K562 (cell line): ENCODE data around the gene CPLX3. TPM values are rescaled to one million over a fixed set of nuclear protein-coding genes. Genes with fewer than 3 reads are reported as not detected.

ENCODE experiments used
- ATAC-seq: fragments of 200-7000 bp; cut with Tn5 transposase; 3 replicates; pipeline ENCODE4 v1.9.1; 2020; ENCODE audit warnings: moderate library complexity
- BruUV-seq: library from RNA; stranded (reverse); fragments of 400-500 nt; replicated peaks from 2 replicates; lab custom pipeline; 2021; lab: Mats Ljungman, UMichigan
- CTCF ChIA-PET: fragments of 300-600 bp; formaldehyde crosslinking; extraction: SDS; loops from one replicate; lab custom pipeline; 2021; ENCODE audit warnings: low intra/inter-chr PET ratio; lab: Yijun Ruan, JAX
- POLR2A ChIA-PET: fragments of 300-600, 350-650 bp; sonication (Branson Sonifier 250); formaldehyde crosslinking; extraction: SDS; loops from one replicate; lab custom pipeline; 2021; ENCODE audit warnings: antibody characterized with exemption, inconsistent platforms; lab: Yijun Ruan, JAX
- DNase-seq, 4 experiments: peaks; one replicate each; pipeline versions ENCODE4 v3.0.0 to v3.0.0-alpha.2; 2011 to 2018; ENCODE audit warnings: low spot score in 3 of 4, mixed read lengths in 3 of 4; ENCODE audit errors: extremely low read depth in 1 of 4
- FAIRE-seq: peaks from 2 replicates; lab custom pipeline; 2011; peaks lifted over from hg19 to GRCh38; lab: Jason Lieb, UNC
- H2AFZ ChIP-seq: 2 replicates; pipeline ENCODE4 v1.6.0; 2011; ENCODE audit warnings: low read depth, low read length, control low read depth, inconsistent platforms
- H3K27ac ChIP-seq: fragments of 200-600 bp; 3 replicates; pipeline ENCODE4 v1.8.0; 2011; ENCODE audit warnings: low read depth, mild to moderate bottlenecking, control low read depth, inconsistent platforms, low read length, moderate library complexity, mixed read lengths; ENCODE audit errors: extremely low read depth
- H3K27me3 ChIP-seq, 2 experiments: fragments of 300-600 bp in 1 of 2; 2 replicates in 1 of 2; 3 replicates in 1 of 2; pipeline versions ENCODE4 v1.6.0 to v1.8.0; 2011; ENCODE audit warnings: inconsistent platforms in 2 of 2, low read length in 2 of 2, mild to moderate bottlenecking in 1 of 2, mixed read lengths in 1 of 2, moderate library complexity in 1 of 2; ENCODE audit not compliant: control insufficient read depth in 2 of 2, insufficient read depth in 2 of 2
- H3K36me3 ChIP-seq: fragments of 300-600 bp; 3 replicates; pipeline ENCODE4 v1.8.0; 2011; ENCODE audit warnings: mild to moderate bottlenecking, low read length, inconsistent platforms; ENCODE audit not compliant: control insufficient read depth, insufficient read depth
- H3K4me1 ChIP-seq, 2 experiments: fragments of 200-600 bp in 1 of 2; replicated peaks in 1 of 2; 2 replicates in 1 of 2; 3 replicates in 1 of 2; pipeline versions ENCODE4 v1.5.1 to v1.8.0; 2011; ENCODE audit warnings: inconsistent platforms in 2 of 2, low read length in 2 of 2, mild to moderate bottlenecking in 1 of 2, mixed read lengths in 1 of 2, moderate library complexity in 1 of 2; ENCODE audit not compliant: control insufficient read depth in 2 of 2, insufficient read depth in 2 of 2
- H3K4me2 ChIP-seq: 2 replicates; pipeline ENCODE4 v1.6.1; 2011; ENCODE audit warnings: low read length, control low read depth, inconsistent platforms, mixed read lengths; ENCODE audit not compliant: insufficient read depth
- H3K4me3 ChIP-seq: fragments of 200-600 bp; sonication (generic), shearing (Covaris generic); 2 replicates; pipeline ENCODE4 v1.5.1; 2016; ENCODE audit warnings: control low read depth, inconsistent platforms
- H3K79me2 ChIP-seq: fragments of 200-600 bp; 3 replicates; pipeline ENCODE4 v1.8.0; 2011; ENCODE audit warnings: low read length, inconsistent platforms; ENCODE audit not compliant: control insufficient read depth, insufficient read depth
- H3K9ac ChIP-seq, 2 experiments: 2 replicates each; pipeline versions ENCODE4 v1.6.0 to v1.6.1; 2011; ENCODE audit warnings: low read depth in 2 of 2, low read length in 2 of 2, control low read depth in 1 of 2, inconsistent platforms in 1 of 2, mild to moderate bottlenecking in 1 of 2, mixed read lengths in 1 of 2; ENCODE audit not compliant: insufficient read depth in 1 of 2
- H3K9me1 ChIP-seq: one replicate; pipeline ENCODE4 v1.6.0; 2011; ENCODE audit warnings: inconsistent platforms, mild to moderate bottlenecking, low read length, moderate library complexity; ENCODE audit not compliant: control insufficient read depth, insufficient read depth
- H3K9me3 ChIP-seq: replicated peaks from 2 replicates; pipeline ENCODE4 v1.5.1; 2011; ENCODE audit warnings: low read depth, low read length, inconsistent platforms; ENCODE audit not compliant: control insufficient read depth, insufficient read depth
- H4K20me1 ChIP-seq: replicated peaks from 2 replicates; pipeline ENCODE4 v1.6.1; 2011; ENCODE audit warnings: low read length, inconsistent platforms, mixed read lengths; ENCODE audit not compliant: control insufficient read depth, insufficient read depth
- BHLHE40 ChIP-seq: IDR thresholded peaks from 2 replicates; pipeline ENCODE4 v1.6.1; 2011; ENCODE audit warnings: low read length, improper control_type of control experiment
- CBFB ChIP-seq: sonication (generic); formaldehyde crosslinking; IDR thresholded peaks from 2 replicates; pipeline ENCODE4 v1.4.0; 2020; ENCODE audit warnings: mild to moderate bottlenecking, missing genetic modification reagents
- CBX3 ChIP-seq, 2 experiments: IDR thresholded peaks; 1 replicate in 1 of 2; 2 replicates in 1 of 2; pipeline ENCODE4 v1.6.1; 2012; ENCODE audit warnings: inconsistent platforms in 2 of 2, low read length in 2 of 2, borderline replicate concordance in 1 of 2, control low read depth in 1 of 2
- MYNN ChIP-seq, 2 experiments: sonication (generic); formaldehyde crosslinking in 1 of 2; IDR thresholded peaks; 2 replicates each; pipeline versions ENCODE4 v1.5.0 to v1.6.1; 2016 to 2020; ENCODE audit warnings: antibody characterized with exemption in 1 of 2, missing genetic modification reagents in 1 of 2
- PHB2 ChIP-seq: fragments of 450-650 bp; IDR thresholded peaks from 2 replicates; pipeline ENCODE4 v1.6.1; 2017; ENCODE audit warnings: low read depth
- RBFOX2 ChIP-seq: fragments of 200-400 bp; formaldehyde crosslinking; IDR thresholded peaks from 2 replicates; pipeline ENCODE4 v1.6.1; 2017; ENCODE audit warnings: low read depth, mild to moderate bottlenecking, low read length, moderate library complexity
- TARDBP ChIP-seq: fragments of 450-650 bp; IDR thresholded peaks from 2 replicates; pipeline ENCODE4 v1.6.1; 2016
- ZNF274 ChIP-seq: IDR thresholded peaks from 2 replicates; pipeline ENCODE4 v1.6.1; 2011; ENCODE audit warnings: low read depth, mild to moderate bottlenecking, low read length, moderate library complexity, borderline replicate concordance
- ZNF695 ChIP-seq: fragments of 450-650 bp; formaldehyde crosslinking; IDR thresholded peaks from 2 replicates; pipeline ENCODE4 v1.4.0; 2020; ENCODE audit warnings: mild to moderate bottlenecking, moderate library complexity
- ZNF699 ChIP-seq: fragments of 250-450 bp; sonication (Bioruptor Pico); IDR thresholded peaks from 2 replicates; pipeline ENCODE4 v1.8.0; 2021; ENCODE audit warnings: mild to moderate bottlenecking, moderate library complexity; ENCODE audit not compliant: insufficient replicate concordance
- ZNF77 ChIP-seq: fragments of 250-450 bp; sonication (Bioruptor Pico); IDR thresholded peaks from 2 replicates; pipeline ENCODE4 v1.5.0; 2020
- ZNF785 ChIP-seq: fragments of 250-450 bp; sonication (Bioruptor Pico); IDR thresholded peaks from 2 replicates; pipeline ENCODE4 v1.4.0; 2020; ENCODE audit warnings: mild to moderate bottlenecking
- WGBS: fragments of 100-300 bp; shearing (Covaris generic); methylation state at CpG from one replicate; pipeline ENCODE4 v1.1.6; 2016; ENCODE audit warnings: low coverage, mixed read lengths; ENCODE audit not compliant: insufficient coverage; ENCODE audit errors: missing lambda C conversion rate; 5-methylcytosine and 5-hydroxymethylcytosine counted together
- in situ Hi-C: fragments of 300-500 bp; cut with MboI; formaldehyde crosslinking; loops from 4 replicates; pipeline ENCODE4 v1.15.0; 2018; ENCODE audit warnings: inconsistent platforms, mixed read lengths
- intact Hi-C: fragments of 100-400 bp; cut with micrococcal nuclease; formaldehyde crosslinking; loops from 2 replicates; pipeline ENCODE4 v1.14.2; 2022
- polyA plus RNA-seq, 8 experiments: library from polyadenylated mRNA; depleted of rRNA in 4 of 8; stranded (reverse) in 5 of 8; unstranded in 3 of 8; fragments of >200 nt; fragmentation: Nextera tagmentation in 2 of 8; fragmentation: Illumina TruSeq in 1 of 8; extraction: Ambion mirVana in 2 of 8; extraction: Trizol in 1 of 8; gene quantifications; 2 replicates each; pipeline versions ENCODE4 v1.2.1 to v1.2.3, GENCODE V29; 2011 to 2014; ENCODE audit warnings: inconsistent platforms in 1 of 8, missing spikeins in 1 of 8
- total RNA-seq, 7 experiments: library from RNA; depleted of rRNA in 6 of 7; stranded (reverse); fragments of >200 nt in 6 of 7; fragmentation: Illumina TruSeq in 2 of 7; extraction: Trizol in 2 of 7; gene quantifications; 2 replicates each; pipeline versions ENCODE4 v1.2.1 to v1.2.3, GENCODE V29; 2011 to 2021; ENCODE audit warnings: low replicate concordance in 1 of 7
- TF ChIP-seq, protein P1 (sequence below): sonication (generic); formaldehyde crosslinking; IDR thresholded peaks from 2 replicates; pipeline ENCODE4 v1.8.1; 2023; ENCODE audit warnings: mild to moderate bottlenecking, missing genetic modification reagents, moderate library complexity
- TF ChIP-seq, protein P2 (sequence below), 2 experiments: fragments of 450-650 bp; IDR thresholded peaks; 2 replicates each; pipeline ENCODE4 v1.6.1; 2018; ENCODE audit warnings: mild to moderate bottlenecking in 2 of 2, low read depth in 1 of 2; ENCODE audit not compliant: partially characterized antibody in 2 of 2
- TF ChIP-seq, protein P3 (sequence below): fragments of 450-650 bp; IDR thresholded peaks from 2 replicates; pipeline ENCODE4 v1.6.1; 2016; ENCODE audit warnings: missing biosample characterization, missing genetic modification characterization
- TF ChIP-seq, protein P4 (sequence below): sonication (generic); formaldehyde crosslinking; IDR thresholded peaks from 2 replicates; pipeline ENCODE4 v1.8.1; 2022; ENCODE audit warnings: missing genetic modification reagents

CPLX3 gene
- total and polyA plus RNA-seq, 9 of the 15 experiments (the other 6 are each of a cell fraction or from before 2014, with no cell fraction given), result not detected

DNA sequence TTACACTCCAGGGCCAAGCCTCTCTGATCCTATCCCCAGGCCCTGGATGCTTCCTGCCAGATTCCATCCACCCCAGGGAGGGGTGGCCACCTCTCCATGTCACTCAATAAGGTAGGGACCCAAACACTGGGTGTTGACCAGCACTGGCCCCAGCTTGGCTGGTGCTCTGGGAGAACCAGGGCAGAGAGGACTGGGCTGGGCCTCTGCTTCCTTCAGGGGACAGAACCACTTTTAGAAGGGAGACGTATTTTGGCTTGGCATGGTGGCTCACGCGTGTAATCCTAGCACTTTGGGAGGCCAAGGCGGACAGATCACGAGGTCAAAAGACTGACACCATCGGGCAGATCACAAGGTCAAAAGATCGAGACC lies 4.7 kb upstream of the CPLX3 start (continued):
- TF ChIP-seq, protein P1, sequence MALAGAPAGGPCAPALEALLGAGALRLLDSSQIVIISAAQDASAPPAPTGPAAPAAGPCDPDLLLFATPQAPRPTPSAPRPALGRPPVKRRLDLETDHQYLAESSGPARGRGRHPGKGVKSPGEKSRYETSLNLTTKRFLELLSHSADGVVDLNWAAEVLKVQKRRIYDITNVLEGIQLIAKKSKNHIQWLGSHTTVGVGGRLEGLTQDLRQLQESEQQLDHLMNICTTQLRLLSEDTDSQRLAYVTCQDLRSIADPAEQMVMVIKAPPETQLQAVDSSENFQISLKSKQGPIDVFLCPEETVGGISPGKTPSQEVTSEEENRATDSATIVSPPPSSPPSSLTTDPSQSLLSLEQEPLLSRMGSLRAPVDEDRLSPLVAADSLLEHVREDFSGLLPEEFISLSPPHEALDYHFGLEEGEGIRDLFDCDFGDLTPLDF, result no peak
- TF ChIP-seq ZNF77 (CRISPR knock-in tag), result no peak
- no peak for TF ChIP-seq BHLHE40
- no peak for TF ChIP-seq PHB2
- no peak for TF ChIP-seq ZNF274

DNA sequence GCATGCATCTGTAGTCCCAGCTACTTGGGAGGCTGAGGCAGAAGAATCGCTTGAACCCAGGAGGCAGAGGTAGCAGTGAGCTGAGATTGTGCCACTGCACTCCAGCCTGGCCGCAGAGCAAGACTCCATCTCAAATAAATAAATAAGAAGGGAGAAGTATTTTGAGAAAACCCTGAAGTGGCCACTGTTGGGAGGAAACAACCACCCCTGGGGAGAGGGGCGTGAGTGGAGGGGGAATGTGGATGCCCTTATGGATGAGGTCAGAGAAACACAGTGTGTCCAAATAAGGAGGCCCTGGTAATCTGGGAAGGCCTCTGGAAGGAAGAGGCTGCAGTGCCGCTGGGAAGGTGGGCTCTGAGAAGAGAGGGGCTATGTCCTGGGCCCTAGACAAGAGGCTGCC lies 4.2 kb upstream of the CPLX3 start:
- BruUV-seq, result no TSS peak
- H3K4me3 ChIP-seq, result no peak overlapping the region
- H3K9ac ChIP-seq, result no peak overlapping the region
- H3K36me3 ChIP-seq, result no peaks in the 10 kb centered on the region
- FAIRE-seq (no peak), DNase-seq (no peak), ATAC-seq (no peak)
- H3K27ac ChIP-seq, result no peak overlapping the region
- no peaks in the 10 kb centered on the region for H3K9me3 ChIP-seq
- CTCF ChIA-PET, result no interaction called here
- peaks cover 8 to 30% of the 10 kb centered on the region in 2 experiments for H3K27me3 ChIP-seq
- no peaks in the 10 kb centered on the region for H4K20me1 ChIP-seq
- 9% methylated on average over 4 of the region's 4 CpGs for WGBS
- intact Hi-C loops (no loop called here), in situ Hi-C loops (no loop called here)
- peaks cover 6 to 22% of the 10 kb centered on the region in 2 experiments; a peak in 3 of 5 replicates for H3K4me1 ChIP-seq
- no peaks in the 10 kb centered on the region for H3K79me2 ChIP-seq
- no peak overlapping the region for H3K4me2 ChIP-seq
- H2AFZ ChIP-seq, result no peak overlapping the region
- POLR2A ChIA-PET, result no interaction called here
- no peaks in the 10 kb centered on the region for H3K9me1 ChIP-seq
- no peak for TF ChIP-seq ZNF695 (CRISPR knock-in tag)
- TF ChIP-seq, protein P2, sequence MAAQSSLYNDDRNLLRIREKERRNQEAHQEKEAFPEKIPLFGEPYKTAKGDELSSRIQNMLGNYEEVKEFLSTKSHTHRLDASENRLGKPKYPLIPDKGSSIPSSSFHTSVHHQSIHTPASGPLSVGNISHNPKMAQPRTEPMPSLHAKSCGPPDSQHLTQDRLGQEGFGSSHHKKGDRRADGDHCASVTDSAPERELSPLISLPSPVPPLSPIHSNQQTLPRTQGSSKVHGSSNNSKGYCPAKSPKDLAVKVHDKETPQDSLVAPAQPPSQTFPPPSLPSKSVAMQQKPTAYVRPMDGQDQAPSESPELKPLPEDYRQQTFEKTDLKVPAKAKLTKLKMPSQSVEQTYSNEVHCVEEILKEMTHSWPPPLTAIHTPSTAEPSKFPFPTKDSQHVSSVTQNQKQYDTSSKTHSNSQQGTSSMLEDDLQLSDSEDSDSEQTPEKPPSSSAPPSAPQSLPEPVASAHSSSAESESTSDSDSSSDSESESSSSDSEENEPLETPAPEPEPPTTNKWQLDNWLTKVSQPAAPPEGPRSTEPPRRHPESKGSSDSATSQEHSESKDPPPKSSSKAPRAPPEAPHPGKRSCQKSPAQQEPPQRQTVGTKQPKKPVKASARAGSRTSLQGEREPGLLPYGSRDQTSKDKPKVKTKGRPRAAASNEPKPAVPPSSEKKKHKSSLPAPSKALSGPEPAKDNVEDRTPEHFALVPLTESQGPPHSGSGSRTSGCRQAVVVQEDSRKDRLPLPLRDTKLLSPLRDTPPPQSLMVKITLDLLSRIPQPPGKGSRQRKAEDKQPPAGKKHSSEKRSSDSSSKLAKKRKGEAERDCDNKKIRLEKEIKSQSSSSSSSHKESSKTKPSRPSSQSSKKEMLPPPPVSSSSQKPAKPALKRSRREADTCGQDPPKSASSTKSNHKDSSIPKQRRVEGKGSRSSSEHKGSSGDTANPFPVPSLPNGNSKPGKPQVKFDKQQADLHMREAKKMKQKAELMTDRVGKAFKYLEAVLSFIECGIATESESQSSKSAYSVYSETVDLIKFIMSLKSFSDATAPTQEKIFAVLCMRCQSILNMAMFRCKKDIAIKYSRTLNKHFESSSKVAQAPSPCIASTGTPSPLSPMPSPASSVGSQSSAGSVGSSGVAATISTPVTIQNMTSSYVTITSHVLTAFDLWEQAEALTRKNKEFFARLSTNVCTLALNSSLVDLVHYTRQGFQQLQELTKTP (IDR thresholded peaks at IDR 0.05; ENCODE audit: low read depth in 1 of 2, partially characterized antibody in 2 of 2), result no peak
- TF ChIP-seq, protein P3, sequence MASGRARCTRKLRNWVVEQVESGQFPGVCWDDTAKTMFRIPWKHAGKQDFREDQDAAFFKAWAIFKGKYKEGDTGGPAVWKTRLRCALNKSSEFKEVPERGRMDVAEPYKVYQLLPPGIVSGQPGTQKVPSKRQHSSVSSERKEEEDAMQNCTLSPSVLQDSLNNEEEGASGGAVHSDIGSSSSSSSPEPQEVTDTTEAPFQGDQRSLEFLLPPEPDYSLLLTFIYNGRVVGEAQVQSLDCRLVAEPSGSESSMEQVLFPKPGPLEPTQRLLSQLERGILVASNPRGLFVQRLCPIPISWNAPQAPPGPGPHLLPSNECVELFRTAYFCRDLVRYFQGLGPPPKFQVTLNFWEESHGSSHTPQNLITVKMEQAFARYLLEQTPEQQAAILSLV (tag), result no peak
- no peak for TF ChIP-seq MYNN (IDR thresholded peaks at IDR 0.05)
- TF ChIP-seq MYNN (CRISPR knock-in tag; IDR thresholded peaks at IDR 0.05), result no peak
- TF ChIP-seq ZNF785 (CRISPR knock-in tag), result no peak
- no peak for TF ChIP-seq RBFOX2
- no peak for TF ChIP-seq TARDBP
- TF ChIP-seq ZNF699 (CRISPR knock-in tag), result no peak
- no peak for TF ChIP-seq CBFB
- TF ChIP-seq, protein P4, sequence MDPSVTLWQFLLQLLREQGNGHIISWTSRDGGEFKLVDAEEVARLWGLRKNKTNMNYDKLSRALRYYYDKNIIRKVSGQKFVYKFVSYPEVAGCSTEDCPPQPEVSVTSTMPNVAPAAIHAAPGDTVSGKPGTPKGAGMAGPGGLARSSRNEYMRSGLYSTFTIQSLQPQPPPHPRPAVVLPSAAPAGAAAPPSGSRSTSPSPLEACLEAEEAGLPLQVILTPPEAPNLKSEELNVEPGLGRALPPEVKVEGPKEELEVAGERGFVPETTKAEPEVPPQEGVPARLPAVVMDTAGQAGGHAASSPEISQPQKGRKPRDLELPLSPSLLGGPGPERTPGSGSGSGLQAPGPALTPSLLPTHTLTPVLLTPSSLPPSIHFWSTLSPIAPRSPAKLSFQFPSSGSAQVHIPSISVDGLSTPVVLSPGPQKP (CRISPR knock-in tag), result no peak
- TF ChIP-seq CBX3 (IDR thresholded peaks at IDR 0.05; ENCODE audit: borderline replicate concordance in 1 of 2, low read length in 2 of 2), result no peak
